Myocyte (in vitro differentiated cells): ENCODE results near the gene ACTR2. TPM values are rescaled to one million over a fixed set of nuclear protein-coding genes. Genes with fewer than 3 reads are reported as not detected.
"Not testable (repeated sequence)": the region's sequence is repeated elsewhere in the genome, so short reads cannot be mapped to it uniquely, and the experiment has no call there.

Experiments used
- DNase-seq: peaks from one replicate; pipeline ENCODE4 v3.0.0-alpha.2; 2012; ENCODE audit warnings: low read depth
- total RNA-seq: library from RNA; depleted of rRNA; stranded (reverse); fragments of >200 nt; gene quantifications from 2 replicates; pipeline ENCODE4 v1.2.3, GENCODE V29; 2014

The ACTR2 gene
- total RNA-seq, 1 donor from 2014 or later: 62.7 TPM

DNA sequence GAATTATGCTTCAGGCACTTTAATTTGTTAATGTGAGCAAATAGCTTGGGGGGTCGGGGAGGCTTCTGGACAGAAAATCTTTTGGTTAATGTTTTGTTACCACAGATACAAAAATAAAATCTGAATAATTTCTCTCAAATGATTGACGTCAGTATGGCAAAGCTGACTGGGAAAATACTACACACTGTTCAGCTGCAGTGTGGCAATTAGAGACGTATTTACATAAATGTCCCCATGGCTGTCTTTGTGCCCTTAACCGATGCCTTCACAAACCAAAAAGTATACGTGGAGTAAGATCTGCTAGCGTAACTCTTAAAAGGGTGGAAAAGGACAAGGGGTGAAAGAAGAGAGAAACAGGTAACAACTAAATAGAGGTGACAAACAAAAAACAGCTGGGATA is 83.4 kb downstream of the ACTR2 start:
- DNase-seq: no peak

- DNase-seq: no peak
Observed at GRCh38 chr2:65311596-65311995, 84.0 kb downstream of the ACTR2 start.

GRCh38 chr2:65313126-65313953 is 85.7 kb downstream of the ACTR2 start:
- DNase-seq: no peak

- DNase-seq: no peak
Observed at GRCh38 chr2:65313954-65314256, 86.3 kb downstream of the ACTR2 start.

DNA sequence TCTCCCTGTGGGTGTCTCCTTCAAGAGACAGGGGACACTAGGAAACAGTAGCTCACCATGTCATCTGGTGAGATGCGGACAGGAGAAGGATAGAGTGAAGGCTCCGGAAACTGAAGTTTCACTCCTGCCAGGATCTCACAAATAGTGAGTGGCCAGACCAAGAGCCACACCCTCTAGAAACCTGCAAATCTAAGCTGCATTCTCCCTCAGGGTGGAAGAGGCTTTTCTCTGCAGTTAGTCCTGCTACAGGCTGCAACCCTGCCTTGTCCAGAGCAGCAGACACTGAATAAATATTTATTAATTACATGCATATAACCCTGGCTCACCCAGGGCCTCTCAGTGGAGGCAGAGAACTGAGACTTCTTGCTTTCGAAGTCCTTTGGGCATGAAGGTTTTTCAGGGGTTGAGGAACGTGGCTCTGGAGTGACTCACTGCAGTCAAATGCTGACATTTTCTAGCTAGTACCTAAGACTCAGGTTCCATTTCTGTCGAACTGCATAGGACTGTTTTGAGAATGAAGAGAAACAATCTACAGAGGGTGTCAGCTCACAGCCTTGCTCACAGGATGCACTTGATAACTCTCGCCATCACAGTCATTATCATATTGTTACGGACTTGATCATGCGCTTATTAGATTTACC is 87.3 kb downstream of the ACTR2 start:
- DNase-seq: no peak

DNA sequence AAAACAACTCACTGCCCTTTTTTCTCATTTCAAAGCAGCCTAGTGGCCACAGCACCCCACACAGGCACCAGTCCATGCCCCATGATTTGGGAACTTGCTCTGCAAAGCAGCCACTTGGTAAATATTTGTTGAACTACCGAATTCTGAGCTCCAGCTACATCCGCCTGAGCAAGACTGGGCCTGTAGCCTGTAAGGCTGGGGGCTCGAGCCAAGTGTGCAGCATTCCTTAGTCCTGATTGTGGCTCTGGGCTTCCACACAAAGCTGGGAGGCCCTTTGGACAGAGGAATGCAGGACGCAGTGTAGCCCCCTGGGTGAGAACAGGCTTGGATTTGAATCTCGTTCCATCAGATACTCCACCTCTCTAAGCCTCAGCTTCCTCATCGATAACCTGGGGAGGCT is 88.4 kb downstream of the ACTR2 start:
- DNase-seq: no peak

DNA sequence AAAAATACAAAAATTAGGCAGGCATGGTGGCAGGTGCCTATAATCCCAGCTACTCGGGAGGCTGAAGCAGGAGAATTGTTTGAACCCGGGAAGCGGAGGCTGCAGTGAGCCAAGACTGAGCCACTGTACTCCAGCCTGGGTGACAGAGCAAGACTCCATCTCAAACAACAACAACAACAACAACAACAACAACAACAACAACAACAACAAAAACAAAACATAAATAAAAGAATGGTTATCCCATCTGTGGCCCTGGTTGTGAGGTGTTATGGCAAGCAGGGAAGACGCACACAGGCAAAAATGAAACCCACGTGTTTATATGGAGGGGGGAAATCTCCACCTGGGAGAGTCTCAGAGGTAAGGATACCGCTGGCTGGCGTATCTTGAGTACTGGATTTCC is 89.7 kb downstream of the ACTR2 start:
- not testable (repeated sequence) for DNase-seq

GRCh38 chr2:65317841-65318240 is 90.2 kb downstream of the ACTR2 start:
- DNase-seq: no peak

- DNase-seq: no peak
Observed at GRCh38 chr2:65319072-65319673, 91.5 kb downstream of the ACTR2 start.

DNA sequence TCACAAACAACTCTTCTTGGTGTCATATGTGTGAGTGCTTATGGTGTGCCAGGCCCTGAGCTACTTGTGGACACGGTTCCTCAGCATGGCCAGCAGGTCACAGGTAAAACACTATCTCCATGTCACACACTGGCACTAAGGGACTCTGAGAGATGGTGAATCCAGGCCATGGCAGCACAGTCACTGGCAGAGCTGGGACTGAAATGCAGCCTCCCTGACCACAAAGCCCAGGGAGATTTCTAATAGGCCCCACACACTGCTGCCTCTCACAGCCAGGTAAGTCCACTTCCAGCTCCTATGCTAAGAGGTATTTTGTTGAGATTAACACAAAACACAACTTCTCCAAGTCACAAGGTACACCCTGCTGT is 92.0 kb downstream of the ACTR2 start:
- no peak for DNase-seq

GRCh38 chr2:65320042-65320725 is 92.6 kb downstream of the ACTR2 start:
- peak; percentile 94 for DNase-seq

Other genes starting within 250 kb of the ACTR2 start
- 17.1 and 29.1 TPM in 2 replicates for gene SLC1A4, start 238.4 kb upstream of the ACTR2 start, total RNA-seq
- 25.0 and 36.8 TPM in 2 replicates for gene CEP68, start 171.4 kb upstream of the ACTR2 start, total RNA-seq
- gene RAB1A, start 97.7 kb upstream of the ACTR2 start, total RNA-seq: 72.4 and 117 TPM in 2 replicates
- 5.3 and 11.7 TPM in 2 replicates for gene SPRED2, start 204.8 kb downstream of the ACTR2 start, total RNA-seq